NCI-H1105 (cell line): Measurements from ENCODE around the gene ERGIC1.

ENCODE experiments used
- DNase-seq: peaks from one replicate; lab custom pipeline; 2025; lab: John Stamatoyannopoulos, UW

ERGIC1 gene

DNA sequence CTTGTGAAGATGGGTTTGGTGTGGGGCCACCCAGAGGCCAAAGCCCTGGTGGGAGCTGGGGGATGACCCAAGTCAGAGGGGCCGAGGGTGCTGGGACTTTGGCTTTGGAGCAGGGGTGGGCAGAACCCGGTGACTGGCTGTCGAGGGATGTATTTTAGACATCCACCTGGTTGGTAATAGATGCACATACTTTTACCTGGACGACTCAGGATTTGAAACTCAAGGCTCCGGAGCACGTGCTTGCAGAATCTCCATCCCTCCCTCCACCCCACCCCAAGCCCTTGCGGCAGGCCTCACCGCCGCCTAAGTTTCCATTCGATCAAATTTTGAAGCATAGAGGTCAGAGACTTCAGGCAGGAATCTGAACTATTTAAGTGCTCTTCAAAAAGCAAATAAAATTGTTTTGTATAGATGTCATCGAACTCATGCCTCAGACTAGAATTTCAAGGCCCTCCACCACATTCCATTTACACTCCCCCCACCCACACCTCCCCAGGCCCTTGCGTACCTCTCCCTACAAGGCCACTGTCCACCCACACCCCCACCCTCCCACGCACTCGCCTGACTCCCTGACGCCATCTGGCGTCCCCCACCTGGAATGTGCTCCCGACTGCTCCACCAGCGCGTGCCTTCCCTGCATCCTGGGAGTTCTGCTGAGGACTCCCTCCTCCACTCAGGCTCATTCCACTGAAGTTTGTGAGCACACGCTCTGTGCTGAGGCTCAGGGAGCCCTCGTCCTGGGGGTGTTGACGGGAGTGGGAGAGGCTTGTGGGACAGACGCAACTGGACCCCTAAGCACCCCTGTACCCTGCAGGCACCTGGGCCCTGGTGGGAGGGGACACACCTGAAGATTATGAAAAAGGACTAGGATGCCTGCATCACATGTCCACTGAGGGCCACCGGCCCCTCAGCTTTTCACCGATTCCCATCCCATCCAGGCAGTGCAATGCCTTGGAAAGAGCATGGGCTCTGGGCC, 68.7 kb downstream of the ERGIC1 start:
- no peak for DNase-seq

DNA sequence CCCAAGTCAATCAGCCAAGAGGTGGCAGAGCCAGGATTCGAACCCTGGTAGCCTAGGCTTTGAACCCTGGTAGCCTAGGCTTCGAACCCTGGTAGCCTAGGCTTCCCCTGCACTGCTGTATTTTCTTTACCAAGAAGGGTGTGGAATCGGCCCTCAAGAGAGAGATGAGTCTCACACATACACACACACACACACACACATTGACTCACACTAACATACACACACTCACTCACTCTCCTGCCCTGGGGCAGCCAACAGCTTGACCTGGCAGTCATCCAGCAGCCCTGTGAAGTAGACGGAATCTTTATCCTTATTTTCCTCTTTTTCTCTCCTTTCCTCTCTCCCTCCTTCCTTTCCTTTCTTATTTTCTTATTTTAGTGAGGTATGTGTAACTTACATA, 69.7 kb downstream of the ERGIC1 start:
- no peak for DNase-seq

DNA sequence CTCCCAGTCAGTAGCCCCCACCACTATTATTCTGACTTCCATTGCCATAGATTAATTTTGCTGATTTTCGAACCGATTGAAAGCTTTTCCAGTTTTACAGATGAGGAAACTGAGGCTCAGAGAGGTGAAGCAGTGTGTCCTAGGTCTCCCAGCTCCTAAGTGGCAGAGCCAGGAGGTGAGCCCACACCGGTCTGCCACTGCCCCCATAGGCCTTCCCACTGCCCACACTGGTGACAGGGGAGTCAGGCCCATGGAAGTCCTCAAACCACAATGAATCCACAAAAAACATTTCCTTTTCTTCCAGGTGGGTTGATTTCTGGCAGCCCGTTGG, 70.2 kb downstream of the ERGIC1 start:
- DNase-seq, result no peak

GRCh38 chr5:172904643-172905345, 70.7 kb downstream of the ERGIC1 start:
- DNase-seq, result peak; percentile 0

GRCh38 chr5:172905346-172906140, 71.5 kb downstream of the ERGIC1 start:
- no peak for DNase-seq

DNA sequence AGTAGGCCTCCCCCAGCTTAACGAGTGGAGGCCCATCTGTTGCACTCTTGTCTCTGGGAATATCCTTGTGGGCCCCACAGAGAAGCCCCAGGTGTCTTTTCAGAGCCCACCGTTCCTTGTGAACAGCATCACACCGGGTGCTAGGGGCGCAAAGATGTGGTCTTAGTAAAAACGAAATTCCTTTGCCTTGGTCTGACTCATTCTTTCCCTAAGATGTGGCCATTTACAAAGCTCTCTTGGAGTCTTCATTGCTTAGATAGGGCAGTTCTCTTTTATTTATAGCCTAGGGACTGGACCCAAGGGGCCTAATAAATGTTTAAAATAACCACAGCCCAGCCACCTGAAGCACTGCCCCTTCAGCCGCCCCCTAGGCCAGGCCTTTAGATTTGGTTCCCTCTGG, 72.4 kb downstream of the ERGIC1 start:
- no peak for DNase-seq

- DNase-seq, result no peak
Observed at GRCh38 chr5:172906888-172907287, 72.8 kb downstream of the ERGIC1 start.

GRCh38 chr5:172907657-172908056, 73.6 kb downstream of the ERGIC1 start:
- DNase-seq, result no peak

GRCh38 chr5:172908662-172909061, 74.6 kb downstream of the ERGIC1 start:
- DNase-seq, result no peak

DNA sequence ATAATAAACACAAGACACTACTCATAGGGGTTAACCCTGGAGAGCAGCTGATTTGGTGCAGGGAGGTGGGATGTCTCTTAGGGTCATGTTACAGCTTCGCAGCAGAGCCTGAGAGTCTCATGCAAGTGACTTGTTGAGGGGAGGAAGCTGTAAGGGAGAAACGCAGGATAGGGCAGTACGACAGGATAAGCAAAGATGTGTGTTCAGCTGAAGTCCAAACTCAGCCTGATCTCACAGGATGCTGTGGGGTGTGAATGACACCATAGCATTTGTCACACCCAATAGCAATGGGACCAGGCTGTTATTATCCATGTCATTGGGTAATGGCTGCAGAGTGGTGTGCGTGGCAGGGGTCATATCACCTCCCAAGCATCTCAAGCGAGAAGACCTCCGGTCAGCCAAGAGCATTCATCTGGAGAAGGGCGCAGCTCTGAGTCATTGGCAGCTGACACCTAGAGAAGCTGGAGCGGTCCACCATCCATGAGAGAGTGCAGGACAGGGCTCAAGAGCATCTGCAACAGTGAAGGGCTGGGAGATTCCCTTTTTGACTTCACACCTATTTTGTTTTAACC, 76.0 kb downstream of the ERGIC1 start:
- no peak for DNase-seq

DNA sequence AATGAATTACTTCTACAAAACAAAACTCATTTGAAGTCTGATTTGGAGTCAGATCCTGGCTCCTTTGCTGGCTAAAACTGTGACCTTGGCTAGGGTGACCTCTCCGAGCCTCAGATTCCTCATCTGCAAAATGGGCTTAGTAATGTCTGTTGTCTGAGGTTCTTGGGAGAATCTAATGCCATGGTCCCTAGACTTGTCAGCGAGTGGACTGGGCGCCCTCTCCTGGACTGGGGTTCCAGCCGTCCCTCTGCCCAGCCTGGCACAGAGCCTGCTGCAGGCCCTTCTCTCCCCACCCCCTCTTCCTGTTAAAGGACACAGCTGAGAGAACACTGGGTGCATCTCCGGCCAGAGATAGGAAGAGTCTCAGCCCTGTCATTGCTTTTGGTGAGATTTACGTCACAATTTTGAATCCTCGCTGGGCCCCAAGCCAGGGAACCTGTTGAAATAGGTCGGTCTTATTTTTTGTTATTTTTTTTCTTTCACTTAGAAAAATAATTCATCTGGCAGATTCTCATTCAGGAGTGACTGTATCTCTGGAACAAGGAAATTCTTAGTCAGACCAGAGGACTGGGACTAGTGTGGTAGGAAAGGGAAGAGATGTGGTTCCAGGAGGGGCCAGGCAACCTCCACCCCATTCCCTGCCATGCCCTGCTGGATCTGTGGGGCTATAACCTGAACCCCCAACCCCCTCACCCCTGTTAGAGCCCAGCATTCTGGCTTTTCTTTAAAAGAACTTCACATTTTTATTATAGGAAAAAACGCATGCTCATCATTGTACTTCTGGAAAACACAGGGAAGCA, 77.0 kb downstream of the ERGIC1 start:
- no peak for DNase-seq

GRCh38 chr5:172911628-172911880, 77.5 kb downstream of the ERGIC1 start:
- no peak for DNase-seq

DNA sequence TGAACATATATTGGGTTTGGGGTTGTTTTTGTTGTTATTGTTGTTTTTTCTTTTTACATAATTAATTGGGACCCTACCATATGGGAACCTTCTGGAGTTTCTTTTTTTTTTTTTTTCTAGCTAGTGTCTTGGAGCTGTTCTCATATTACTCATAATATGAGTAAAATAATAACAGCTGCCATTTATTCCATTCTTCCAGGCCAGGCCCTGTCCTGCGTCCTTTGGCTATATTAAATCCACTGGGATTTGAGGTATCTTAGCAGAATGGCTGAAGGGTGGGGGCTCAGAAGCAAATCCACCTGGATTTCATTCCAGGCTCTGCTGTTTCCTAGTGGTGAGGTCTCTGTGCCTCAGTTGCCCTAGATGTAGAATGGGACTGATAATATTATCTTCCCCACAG, 77.9 kb downstream of the ERGIC1 start:
- no peak for DNase-seq

- no peak for DNase-seq
Observed at GRCh38 chr5:172913117-172913850, 79.2 kb downstream of the ERGIC1 start.

DNA sequence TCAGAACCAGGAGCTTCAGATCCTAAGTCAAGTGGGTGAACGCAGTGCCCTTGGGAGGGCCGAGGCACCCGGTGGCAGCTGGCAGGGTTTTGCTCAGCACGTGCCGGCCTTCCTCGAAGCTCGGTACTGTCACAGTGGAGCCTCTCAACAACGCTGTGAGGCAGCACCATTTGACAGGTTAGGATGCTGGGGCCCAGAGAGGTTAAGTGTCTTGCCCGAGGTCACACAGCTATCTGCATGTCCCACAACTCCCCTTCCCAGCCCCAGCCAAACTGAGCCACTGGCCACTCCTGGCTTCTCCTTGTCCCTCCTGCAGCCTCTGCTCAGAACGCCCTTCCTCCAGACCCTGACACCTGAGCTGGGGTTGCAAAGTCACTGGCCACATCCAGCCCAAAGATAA, 81.5 kb downstream of the ERGIC1 start:
- no peak for DNase-seq

DNA sequence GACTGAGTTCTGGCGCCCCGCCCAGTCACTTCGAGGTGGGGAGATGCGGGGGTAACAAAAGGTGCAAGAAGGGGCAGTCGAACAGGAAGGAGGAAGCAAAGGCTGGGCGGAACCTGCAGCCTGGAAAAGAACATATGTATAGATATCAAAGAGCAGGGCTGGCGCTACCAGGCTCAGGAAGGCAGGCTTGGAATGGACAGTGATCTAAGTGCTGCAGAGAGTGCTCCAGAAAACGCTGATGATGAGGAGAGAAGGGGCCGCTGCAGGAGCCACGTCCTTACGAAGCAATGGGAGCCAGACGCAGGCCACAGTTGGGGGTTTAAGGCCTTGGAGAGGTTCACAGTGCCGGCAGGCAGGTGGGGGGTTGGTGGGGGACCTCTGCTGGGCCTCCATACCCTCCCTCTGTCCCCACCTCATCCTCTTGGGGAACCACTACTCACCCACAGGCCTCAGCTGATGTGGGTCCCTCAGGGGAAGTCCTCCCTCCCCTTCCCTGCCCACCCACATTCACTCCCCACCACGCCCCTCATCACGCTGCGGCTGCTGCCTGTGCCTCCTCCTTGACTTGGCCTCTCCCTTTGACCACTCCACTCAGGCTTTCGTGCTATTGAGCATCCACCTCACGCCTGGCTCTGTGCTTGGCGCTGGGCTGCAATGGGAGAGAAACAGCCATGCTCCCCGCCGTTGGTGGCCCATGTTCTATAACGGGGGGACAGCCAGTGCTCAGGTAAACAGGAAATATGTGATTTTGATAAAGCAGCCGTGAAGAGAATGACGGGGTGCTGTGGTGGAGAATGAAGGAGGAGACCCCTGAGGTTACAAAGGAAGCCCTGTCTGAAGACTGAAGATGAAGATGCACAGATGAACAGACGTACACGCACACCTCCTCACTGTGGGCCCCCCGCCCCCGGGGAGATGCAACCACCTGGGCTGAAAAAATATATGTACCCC, 84.6 kb downstream of the ERGIC1 start:
- DNase-seq, result no peak

DNA sequence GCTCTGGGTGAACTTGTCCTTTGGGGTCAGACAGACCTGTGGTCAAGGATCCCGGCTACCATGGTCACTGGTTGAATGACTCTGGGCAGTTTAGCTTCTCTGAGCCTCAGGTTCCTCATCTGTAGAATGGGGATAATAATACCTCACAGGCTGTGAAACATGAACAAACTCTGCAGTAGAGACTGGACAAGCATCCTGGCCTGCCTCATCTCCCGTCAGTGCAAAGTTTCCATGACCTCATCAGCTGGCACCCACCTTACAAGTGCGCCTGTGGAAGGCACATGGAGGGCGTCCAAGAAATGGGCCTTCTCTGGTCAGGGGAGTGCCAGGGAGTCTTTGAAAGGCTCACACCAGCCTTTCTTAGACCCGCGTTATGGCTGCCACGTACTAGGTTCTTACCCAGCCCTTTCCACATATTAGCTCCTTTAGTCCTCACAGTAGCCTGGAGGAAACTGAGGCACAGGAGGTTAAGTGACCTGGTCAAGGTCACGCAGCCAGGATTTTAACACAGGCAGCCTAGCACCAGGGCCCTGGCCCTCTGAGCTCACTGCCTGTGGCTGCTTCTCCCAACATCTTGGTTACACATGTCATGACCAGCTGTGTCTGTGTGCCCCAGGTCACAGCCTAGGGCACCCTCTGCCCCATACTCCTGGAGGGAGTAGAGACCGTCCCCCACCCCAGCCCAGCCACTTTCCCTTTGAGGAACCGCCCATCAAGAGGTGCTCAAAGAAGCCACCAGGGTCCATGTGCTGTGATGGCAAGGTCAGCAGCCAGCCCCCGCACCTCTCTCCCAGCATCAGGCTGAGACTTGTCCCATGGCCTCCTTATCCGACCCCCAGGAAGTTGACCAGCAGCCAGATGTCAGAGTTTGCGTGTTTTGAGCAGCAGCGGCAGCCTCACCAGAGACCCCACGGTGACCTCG, 85.7 kb downstream of the ERGIC1 start:
- no peak for DNase-seq

DNA sequence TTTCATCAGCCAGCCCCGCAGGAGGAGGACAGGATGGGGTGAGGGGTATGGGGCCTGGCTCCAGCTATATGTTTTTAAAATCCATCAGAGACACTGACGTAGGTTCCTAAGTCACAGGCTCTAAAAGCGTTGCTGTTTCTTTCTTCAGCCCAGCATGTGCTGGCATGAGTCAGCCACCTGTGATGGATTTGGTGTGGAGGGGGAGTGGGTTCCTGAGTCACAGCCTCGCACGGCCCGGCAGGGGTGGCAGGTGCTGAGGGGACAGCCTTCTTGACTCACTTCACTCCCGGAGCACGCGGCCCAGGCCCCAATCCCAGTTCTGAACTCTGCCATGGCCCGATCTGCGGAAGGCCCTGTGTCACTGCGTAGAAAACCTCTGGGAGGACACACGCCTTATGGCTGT, 86.4 kb downstream of the ERGIC1 start:
- DNase-seq, result no peak

- DNase-seq, result no peak
Observed at GRCh38 chr5:172920995-172921394, 86.9 kb downstream of the ERGIC1 start.
